Measurements from ENCODE around the gene ATG16L1. TPM values are rescaled to one million over a fixed set of nuclear protein-coding genes. Genes with fewer than 3 reads are reported as not detected.

The ATG16L1 gene
- total RNA-seq, 1 experiment from 2014 or later = 42.0 TPM

- Histone ChIP-seq H3T11ph (ENCODE audit: low read length) (no peak overlapping the region), H3K18ac (ENCODE audit: insufficient read length, low read depth, low read length) (no peak overlapping the region), H3K9me3 (ENCODE audit: control insufficient read depth, low read depth, low read length) (no peaks in the 10 kb centered on the region), H3K56ac (ENCODE audit: insufficient read length, low read depth, low read length) (no peak overlapping the region), H4K5ac (ENCODE audit: insufficient read length, low read depth, low read length) (no peak overlapping the region), H3K9ac (ENCODE audit: extremely low read depth, insufficient read length, low read length) (no peak overlapping the region), H3K4ac (ENCODE audit: low read depth, low read length) (no peak overlapping the region), H3K23me2 (ENCODE audit: insufficient read length, low read depth, low read length, poor library complexity, severe bottlenecking) (no peaks in the 10 kb centered on the region), H2BK12ac (ENCODE audit: insufficient read length, low read depth, low read length) (no peak overlapping the region), H2BK5ac (ENCODE audit: insufficient read length, low read length) (no peak overlapping the region), H3K27me3 (ENCODE audit: insufficient read depth, low read length) (no peaks in the 10 kb centered on the region), H2AK5ac (ENCODE audit: insufficient read length, low read length) (no peak overlapping the region), H3K79me1 (ENCODE audit: insufficient read depth, low read depth, low read length, poor library complexity, severe bottlenecking) (no peaks in the 10 kb centered on the region), H3K4me2 (ENCODE audit: insufficient read depth, insufficient read length, low read length) (no peak overlapping the region), H2BK15ac (ENCODE audit: low read depth, low read length) (no peak overlapping the region), H3K79me2 (ENCODE audit: insufficient read depth, low read length) (no peaks in the 10 kb centered on the region), H3K27ac (ENCODE audit: insufficient read length, low read depth, low read length) (no peak overlapping the region), H2AFZ (ENCODE audit: low read length) (no peak overlapping the region), H3K4me1 (ENCODE audit: insufficient read depth, low read length) (peaks cover 3% of the 10 kb centered on the region; the same call in 1 of the 2 replicates), H3K23ac (ENCODE audit: insufficient read length, low read depth, low read length) (no peak overlapping the region), H3K14ac (ENCODE audit: insufficient read depth, low read length) (no peak overlapping the region; the same call in 1 of the 2 replicates), H4K20me1 (ENCODE audit: control insufficient read depth, insufficient read depth, insufficient read length) (no peaks in the 10 kb centered on the region), H4K8ac (replicated peaks; ENCODE audit: insufficient read length, low read depth, low read length) (no peak overlapping the region), H2BK20ac (ENCODE audit: low read depth, low read length, poor library complexity, severe bottlenecking) (no peak overlapping the region), H4K91ac (ENCODE audit: insufficient read length, low read depth, low read length) (no peak overlapping the region), H2BK120ac (ENCODE audit: low read depth, low read length, poor library complexity, severe bottlenecking) (no peak overlapping the region)
- no CpG with 5 or more reads among the region's 6 CpGs for WGBS (ENCODE audit: extremely low coverage, insufficient read length, low lambda C conversion rate)
- DNase-seq = no peak
- no peaks in the 10 kb centered on the region; a peak in 1 of 5 replicates for H3K9me3 Mint-ChIP-seq
- no peak overlapping the region for H3K4me3 Mint-ChIP-seq
- peaks cover 27 to 34% of the 10 kb centered on the region in 2 experiments for H3K4me1 Mint-ChIP-seq
- no peaks in the 10 kb centered on the region for H3K36me3 Mint-ChIP-seq (ENCODE audit: insufficient read depth in 1 of 3, low read depth in 3 of 3)
- peaks cover 4% of the 10 kb centered on the region for H3K27me3 Mint-ChIP-seq (ENCODE audit: low read depth)
- H3K27ac Mint-ChIP-seq = no peak overlapping the region
- TF ChIP-seq CTCF (conservative IDR thresholded peaks at IDR 0.05) = no peak
These were observed 37.5 kb upstream of the ATG16L1 start for GRCh38 chr2:233213975-233214374.

Data from H9 (cell line).